Measurements from ENCODE around the gene ZNF516.

Gene ZNF516

DNA sequence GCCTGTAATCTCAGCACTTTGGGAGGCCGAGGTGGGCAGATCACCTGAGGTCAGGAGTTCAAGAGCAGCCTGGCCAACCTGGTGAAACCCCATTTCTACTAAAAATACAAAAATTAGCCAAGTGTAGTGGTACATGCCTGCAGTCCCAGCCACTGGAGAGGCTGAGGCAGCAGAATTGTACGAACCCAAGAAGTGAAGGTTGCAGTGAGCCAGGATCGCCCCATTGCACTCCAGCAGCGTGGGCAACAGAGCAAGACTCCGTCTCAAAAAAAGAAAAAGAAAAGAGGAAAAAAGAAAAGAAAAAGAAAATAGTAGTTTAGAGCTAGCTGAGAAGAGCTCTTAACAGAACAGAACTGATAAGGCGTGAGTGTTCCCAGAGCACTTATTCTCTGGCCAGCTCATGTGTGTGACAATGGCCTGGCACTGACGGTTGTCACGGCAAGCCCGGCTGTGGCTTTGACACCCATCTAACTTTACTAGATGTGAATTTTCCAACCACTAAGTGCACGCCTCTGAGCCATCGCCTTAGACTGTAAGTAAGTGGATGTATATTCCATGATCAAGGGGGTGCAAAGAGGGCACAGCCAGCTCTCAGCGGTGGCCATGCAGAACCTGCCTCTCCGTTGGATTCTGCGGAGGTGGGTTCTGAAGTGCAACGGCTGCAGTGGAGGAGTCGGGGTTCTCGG is 80.0 kb downstream of the ZNF516 start:
- no peak overlapping the region for H3K4me2 ChIP-seq (ENCODE audit: low read length)
- no peaks in the 10 kb centered on the region for H3F3A ChIP-seq (ENCODE audit: insufficient read depth, low read length)
- no peaks in the 10 kb centered on the region for H3K4me1 ChIP-seq (ENCODE audit: insufficient read depth, low read length, severe bottlenecking)
- H3K9me3 ChIP-seq (ENCODE audit: low read length) = no peaks in the 10 kb centered on the region
- no peaks in the 10 kb centered on the region for H4K20me1 ChIP-seq (ENCODE audit: insufficient read depth, low read length)
- H3K27ac ChIP-seq (ENCODE audit: low read depth, low read length, poor library complexity, severe bottlenecking) = no peak overlapping the region
- no peaks in the 10 kb centered on the region for H3K9me2 ChIP-seq (ENCODE audit: low read depth, low read length)
- H3K36me3 ChIP-seq (ENCODE audit: insufficient read depth, low read length) = no peaks in the 10 kb centered on the region
- H3K27me3 ChIP-seq (ENCODE audit: insufficient read depth, low read length) = no peaks in the 10 kb centered on the region
- no peak overlapping the region for H3K9ac ChIP-seq (ENCODE audit: low read length)
- no peak overlapping the region for H3K4me3 ChIP-seq (ENCODE audit: low read depth, low read length, poor library complexity, severe bottlenecking)
- TF ChIP-seq, protein P1, sequence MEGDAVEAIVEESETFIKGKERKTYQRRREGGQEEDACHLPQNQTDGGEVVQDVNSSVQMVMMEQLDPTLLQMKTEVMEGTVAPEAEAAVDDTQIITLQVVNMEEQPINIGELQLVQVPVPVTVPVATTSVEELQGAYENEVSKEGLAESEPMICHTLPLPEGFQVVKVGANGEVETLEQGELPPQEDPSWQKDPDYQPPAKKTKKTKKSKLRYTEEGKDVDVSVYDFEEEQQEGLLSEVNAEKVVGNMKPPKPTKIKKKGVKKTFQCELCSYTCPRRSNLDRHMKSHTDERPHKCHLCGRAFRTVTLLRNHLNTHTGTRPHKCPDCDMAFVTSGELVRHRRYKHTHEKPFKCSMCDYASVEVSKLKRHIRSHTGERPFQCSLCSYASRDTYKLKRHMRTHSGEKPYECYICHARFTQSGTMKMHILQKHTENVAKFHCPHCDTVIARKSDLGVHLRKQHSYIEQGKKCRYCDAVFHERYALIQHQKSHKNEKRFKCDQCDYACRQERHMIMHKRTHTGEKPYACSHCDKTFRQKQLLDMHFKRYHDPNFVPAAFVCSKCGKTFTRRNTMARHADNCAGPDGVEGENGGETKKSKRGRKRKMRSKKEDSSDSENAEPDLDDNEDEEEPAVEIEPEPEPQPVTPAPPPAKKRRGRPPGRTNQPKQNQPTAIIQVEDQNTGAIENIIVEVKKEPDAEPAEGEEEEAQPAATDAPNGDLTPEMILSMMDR (IDR thresholded peaks at IDR 0.05; ENCODE audit: low read length) = no peak
- no peak for TF ChIP-seq EZH2 (IDR thresholded peaks at IDR 0.05; ENCODE audit: borderline replicate concordance, low read length)
- no peaks in the 10 kb centered on the region for H3K79me2 ChIP-seq (ENCODE audit: insufficient read depth, low read length)
- no peak overlapping the region for H2AFZ ChIP-seq (ENCODE audit: low read length)

DNA sequence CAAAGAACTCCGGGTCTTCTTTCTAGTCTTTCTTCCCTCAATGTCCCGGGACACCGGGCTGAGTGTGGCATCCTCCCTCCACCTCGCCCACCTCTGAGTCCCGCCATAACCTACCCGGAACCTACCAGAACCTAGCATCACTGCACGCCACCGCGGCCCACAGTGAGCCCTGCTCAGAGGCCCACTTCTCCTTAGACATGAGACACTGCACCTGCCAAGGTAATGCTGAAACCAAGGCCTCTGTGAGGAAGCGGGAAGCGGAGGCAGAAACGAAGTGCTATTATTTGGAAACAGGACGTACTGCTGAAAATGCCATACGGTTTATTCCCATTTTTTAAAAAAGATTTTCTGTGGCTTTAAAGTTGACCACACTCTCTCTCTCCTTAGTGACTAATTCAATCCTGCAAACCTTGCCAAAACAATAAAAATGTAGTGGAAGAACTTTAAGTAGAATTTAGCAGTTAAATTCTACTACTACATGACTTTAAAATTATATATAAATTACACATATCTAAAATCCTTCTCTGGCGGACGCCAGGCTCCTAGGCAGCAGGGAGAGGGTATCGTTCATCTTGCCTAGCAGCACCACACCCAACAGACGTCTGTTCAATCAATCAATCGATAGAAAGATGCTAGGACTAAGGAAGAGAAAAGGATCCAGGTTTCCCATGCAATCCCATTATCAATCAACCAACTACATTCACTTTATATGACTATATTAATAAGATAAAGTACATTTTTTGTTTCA is 82.0 kb downstream of the ZNF516 start:
- no peak overlapping the region for H2AFZ ChIP-seq (ENCODE audit: low read length)
- H4K20me1 ChIP-seq (ENCODE audit: insufficient read depth, low read length) = no peaks in the 10 kb centered on the region
- H3K4me1 ChIP-seq (ENCODE audit: insufficient read depth, low read length, severe bottlenecking) = no peaks in the 10 kb centered on the region
- TF ChIP-seq, protein P1 (IDR thresholded peaks at IDR 0.05; ENCODE audit: low read length) = no peak
- TF ChIP-seq EZH2 (IDR thresholded peaks at IDR 0.05; ENCODE audit: borderline replicate concordance, low read length) = no peak
- no peaks in the 10 kb centered on the region for H3K36me3 ChIP-seq (ENCODE audit: insufficient read depth, low read length)
- no peak overlapping the region for H3K9ac ChIP-seq (ENCODE audit: low read length)
- H3K9me3 ChIP-seq (ENCODE audit: low read length) = no peaks in the 10 kb centered on the region
- H3K27ac ChIP-seq (ENCODE audit: low read depth, low read length, poor library complexity, severe bottlenecking) = no peak overlapping the region
- no peak overlapping the region for H3K4me2 ChIP-seq (ENCODE audit: low read length)
- no peaks in the 10 kb centered on the region for H3F3A ChIP-seq (ENCODE audit: insufficient read depth, low read length)
- H3K4me3 ChIP-seq (ENCODE audit: low read depth, low read length, poor library complexity, severe bottlenecking) = no peak overlapping the region
- H3K9me2 ChIP-seq (ENCODE audit: low read depth, low read length) = no peaks in the 10 kb centered on the region
- H3K27me3 ChIP-seq (ENCODE audit: insufficient read depth, low read length) = no peaks in the 10 kb centered on the region
- H3K79me2 ChIP-seq (ENCODE audit: insufficient read depth, low read length) = no peaks in the 10 kb centered on the region

DNA sequence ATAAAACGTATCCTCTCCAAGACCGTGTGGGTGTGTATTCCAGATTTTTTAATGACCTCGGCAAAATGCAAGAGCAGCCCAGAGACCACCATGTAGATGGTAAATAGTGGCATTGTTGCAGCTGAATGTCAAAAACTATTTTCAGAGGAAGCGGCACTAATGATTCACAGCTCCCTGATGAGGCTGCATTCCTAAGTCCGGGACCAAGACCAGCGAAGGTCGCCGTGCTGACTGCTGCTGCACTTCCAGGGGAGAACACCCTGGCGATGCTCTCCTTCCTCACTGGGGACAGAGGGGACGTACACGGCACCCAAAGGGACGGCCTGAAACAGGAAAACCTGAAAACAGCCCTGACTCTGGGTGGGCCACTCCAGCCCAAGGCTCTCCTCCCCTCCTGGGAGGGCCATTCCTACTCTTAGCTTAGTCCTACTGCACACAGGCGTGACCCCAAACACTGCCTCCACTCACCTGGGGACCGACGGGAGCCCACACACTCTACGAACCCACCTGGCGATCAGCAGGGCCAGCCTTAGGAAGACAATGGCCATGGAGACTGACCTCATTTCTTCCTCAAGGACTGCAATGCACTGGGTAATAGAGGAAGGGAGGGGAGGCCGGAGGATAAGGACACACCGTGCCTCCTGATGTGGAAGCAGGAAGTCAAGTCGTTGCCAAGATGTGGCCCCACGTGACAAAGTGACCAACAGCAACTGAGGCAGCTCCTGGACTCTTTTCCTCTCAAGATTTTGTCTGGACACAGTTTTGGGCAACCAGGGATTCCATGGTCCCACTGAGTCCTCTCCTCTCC is 82.8 kb downstream of the ZNF516 start:
- no peaks in the 10 kb centered on the region for H3K9me3 ChIP-seq (ENCODE audit: low read length)
- no peaks in the 10 kb centered on the region for H3K9me2 ChIP-seq (ENCODE audit: low read depth, low read length)
- H3K9ac ChIP-seq (ENCODE audit: low read length) = no peak overlapping the region
- no peak overlapping the region for H3K27ac ChIP-seq (ENCODE audit: low read depth, low read length, poor library complexity, severe bottlenecking)
- H3K4me3 ChIP-seq (ENCODE audit: low read depth, low read length, poor library complexity, severe bottlenecking) = no peak overlapping the region
- no peaks in the 10 kb centered on the region for H3K4me1 ChIP-seq (ENCODE audit: insufficient read depth, low read length, severe bottlenecking)
- H3K4me2 ChIP-seq (ENCODE audit: low read length) = no peak overlapping the region
- no peaks in the 10 kb centered on the region for H3K36me3 ChIP-seq (ENCODE audit: insufficient read depth, low read length)
- no peaks in the 10 kb centered on the region for H3K79me2 ChIP-seq (ENCODE audit: insufficient read depth, low read length)
- H3K27me3 ChIP-seq (ENCODE audit: insufficient read depth, low read length) = no peaks in the 10 kb centered on the region
- TF ChIP-seq, protein P1 (IDR thresholded peaks at IDR 0.05; ENCODE audit: low read length) = no peak
- TF ChIP-seq EZH2 (IDR thresholded peaks at IDR 0.05; ENCODE audit: borderline replicate concordance, low read length) = no peak
- H3F3A ChIP-seq (ENCODE audit: insufficient read depth, low read length) = no peaks in the 10 kb centered on the region
- H4K20me1 ChIP-seq (ENCODE audit: insufficient read depth, low read length) = no peaks in the 10 kb centered on the region
- H2AFZ ChIP-seq (ENCODE audit: low read length) = no peak overlapping the region

All from OCI-LY1 (cell line).